ENCODE data around the gene MLLT11.

DNA sequence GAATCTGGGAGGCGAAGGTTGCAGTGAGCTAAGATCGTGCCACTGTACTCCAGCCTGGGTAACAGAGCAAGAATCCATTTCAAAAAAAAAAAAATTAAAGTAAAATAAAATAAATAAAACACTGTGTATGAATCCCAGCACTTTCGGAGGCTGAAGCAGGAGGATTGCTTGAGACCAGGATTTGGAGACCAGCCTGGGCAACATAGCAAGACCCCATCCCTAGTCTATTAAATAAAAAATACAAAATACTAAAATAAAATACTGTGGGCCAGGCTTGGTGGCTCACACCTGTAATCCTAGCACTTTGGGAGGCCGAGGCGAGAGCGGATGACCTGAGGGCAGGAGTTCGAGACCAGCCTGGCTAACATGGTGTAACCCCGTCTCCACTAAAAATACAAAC, 28.0 kb upstream of the MLLT11 start:
- TF ChIP-seq POLR2A (IDR thresholded peaks at IDR 0.05): no peak
- TF ChIP-seq, protein P1, sequence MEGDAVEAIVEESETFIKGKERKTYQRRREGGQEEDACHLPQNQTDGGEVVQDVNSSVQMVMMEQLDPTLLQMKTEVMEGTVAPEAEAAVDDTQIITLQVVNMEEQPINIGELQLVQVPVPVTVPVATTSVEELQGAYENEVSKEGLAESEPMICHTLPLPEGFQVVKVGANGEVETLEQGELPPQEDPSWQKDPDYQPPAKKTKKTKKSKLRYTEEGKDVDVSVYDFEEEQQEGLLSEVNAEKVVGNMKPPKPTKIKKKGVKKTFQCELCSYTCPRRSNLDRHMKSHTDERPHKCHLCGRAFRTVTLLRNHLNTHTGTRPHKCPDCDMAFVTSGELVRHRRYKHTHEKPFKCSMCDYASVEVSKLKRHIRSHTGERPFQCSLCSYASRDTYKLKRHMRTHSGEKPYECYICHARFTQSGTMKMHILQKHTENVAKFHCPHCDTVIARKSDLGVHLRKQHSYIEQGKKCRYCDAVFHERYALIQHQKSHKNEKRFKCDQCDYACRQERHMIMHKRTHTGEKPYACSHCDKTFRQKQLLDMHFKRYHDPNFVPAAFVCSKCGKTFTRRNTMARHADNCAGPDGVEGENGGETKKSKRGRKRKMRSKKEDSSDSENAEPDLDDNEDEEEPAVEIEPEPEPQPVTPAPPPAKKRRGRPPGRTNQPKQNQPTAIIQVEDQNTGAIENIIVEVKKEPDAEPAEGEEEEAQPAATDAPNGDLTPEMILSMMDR (IDR thresholded peaks at IDR 0.05): no peak
